Pulmonary artery endothelial cell (primary cell): Measurements from ENCODE around the gene PAK1. TPM values are rescaled to one million over a fixed set of nuclear protein-coding genes. Genes with fewer than 3 reads are reported as not detected.
"Not testable (repeated sequence)": the region's sequence is repeated elsewhere in the genome, so short reads cannot be mapped to it uniquely, and the experiment has no call there.

Experiments
- DNase-seq: peaks from one replicate; pipeline ENCODE4 v3.0.0-alpha.2; 2011; ENCODE audit warnings: low read depth, low spot score
- total RNA-seq: library from RNA; depleted of rRNA; stranded (reverse); fragments of >200 nt; gene quantifications from 2 replicates; pipeline ENCODE4 v1.2.3, GENCODE V29; 2014

The PAK1 gene
- total RNA-seq, 1 donor from 2014 or later = 1.3 TPM

DNA sequence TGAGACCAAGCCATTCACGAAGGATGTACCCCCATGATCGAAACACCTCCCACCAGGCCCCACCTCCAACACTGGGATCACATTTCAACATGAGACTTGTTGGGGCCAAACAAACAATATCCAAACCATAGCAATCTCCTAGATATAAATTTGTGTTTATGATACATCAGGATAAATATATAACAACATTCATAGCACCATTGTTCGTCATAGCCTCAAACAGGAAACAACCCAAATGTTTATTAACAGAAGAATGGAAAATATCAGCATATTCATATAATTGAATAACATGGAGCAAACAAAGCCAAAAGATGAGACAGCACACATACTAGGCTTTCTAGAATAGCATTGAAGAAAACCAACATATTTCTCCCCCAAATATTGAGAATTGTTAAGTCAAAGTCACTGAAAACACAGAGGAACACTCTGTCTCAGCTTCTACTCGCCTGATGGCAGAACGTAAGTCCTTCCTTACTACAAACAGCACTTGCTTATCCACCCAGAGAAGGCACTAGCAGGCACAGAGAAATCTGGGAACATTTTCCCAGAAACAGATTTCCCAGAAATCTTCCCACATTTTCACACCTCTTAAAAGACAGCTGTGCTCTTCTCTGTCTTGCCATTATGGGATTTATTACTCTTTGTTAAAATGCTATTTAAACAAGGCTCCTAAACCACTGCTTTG, 164.4 kb downstream of the PAK1 start:
- no peak for DNase-seq

DNA sequence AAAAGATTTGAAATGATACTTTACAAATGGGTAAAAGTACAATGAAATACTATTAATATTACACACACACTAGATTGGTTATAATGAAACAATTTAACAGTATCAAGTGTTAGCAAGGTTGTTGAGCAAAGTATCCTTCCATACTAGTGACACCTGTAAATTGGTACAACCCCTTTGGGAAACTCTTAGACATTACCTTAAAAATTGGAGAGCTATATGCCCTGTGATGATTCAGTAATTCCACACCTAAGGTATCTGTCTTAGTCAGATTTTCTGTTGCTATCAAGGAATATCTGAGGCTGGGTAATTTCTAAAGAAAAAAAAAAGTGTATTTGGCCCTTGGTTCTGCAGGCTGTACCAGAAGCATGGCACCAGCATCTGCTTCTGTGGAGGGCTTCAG, 165.1 kb downstream of the PAK1 start:
- no peak for DNase-seq

DNA sequence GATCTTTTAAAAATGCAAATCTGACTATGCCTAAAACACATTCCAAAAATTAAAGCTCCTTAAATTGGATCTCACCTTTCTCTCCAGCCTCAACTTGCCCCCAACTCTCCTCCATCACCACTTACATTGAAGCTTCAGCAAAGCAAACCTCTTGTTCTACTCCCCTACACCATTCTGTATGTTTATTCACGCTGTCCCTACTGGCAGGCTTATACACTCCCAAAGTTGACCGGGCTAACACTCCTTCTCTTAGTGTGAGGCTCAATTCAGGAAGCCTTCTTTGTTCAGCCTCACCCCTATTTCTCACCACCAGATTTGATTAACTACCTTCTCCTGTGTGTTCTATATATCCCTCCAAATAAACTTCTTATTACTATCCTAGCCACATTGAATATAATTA, 170.6 kb downstream of the PAK1 start:
- DNase-seq = no peak

DNA sequence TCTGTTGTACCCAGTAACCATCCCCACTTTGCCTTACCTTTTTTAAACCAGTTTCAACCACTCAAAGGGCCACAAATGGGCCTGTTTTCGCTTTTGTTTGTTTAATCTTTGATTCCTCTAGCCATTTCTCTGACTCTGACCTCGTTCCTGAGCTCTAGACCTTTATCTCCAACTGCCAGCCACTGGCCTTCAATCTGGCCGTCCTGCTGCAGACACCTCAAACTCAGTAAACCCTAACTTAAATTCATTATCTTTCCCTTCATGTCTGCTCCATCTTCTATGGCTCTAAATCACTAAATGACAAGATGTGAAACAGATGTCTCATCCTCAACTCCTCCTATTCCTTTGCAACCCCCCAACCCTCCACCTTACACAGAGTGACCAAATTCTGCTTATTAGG, 171.1 kb downstream of the PAK1 start:
- no peak for DNase-seq

DNA sequence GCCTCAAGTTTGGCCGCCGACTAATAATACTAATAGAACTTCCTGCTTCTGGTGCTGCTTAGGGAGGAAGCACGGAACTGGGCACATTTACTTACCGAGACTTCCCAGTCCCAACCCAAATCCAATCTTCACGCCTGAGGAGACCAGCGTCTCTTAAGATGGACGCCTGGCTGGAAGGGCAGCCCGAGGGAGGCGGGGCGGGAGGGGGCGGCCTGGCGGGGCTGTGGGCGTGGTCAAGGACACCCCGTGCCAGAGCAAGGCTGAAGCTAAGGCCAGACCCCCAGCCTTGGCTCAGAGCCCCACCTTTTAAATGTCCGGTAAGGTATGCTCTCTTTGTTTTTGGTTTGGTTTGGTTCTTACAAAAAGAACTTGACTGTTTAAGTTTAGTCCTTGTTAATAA, 172.4 kb downstream of the PAK1 start, which contains the start of gene GDPD4:
Gene GDPD4, minus strand, starts transcription at position 177 of the 400 bp plus-strand sequence. CDS start 16,549 bp downstream, outside the sequence.
- no peak for DNase-seq

DNA sequence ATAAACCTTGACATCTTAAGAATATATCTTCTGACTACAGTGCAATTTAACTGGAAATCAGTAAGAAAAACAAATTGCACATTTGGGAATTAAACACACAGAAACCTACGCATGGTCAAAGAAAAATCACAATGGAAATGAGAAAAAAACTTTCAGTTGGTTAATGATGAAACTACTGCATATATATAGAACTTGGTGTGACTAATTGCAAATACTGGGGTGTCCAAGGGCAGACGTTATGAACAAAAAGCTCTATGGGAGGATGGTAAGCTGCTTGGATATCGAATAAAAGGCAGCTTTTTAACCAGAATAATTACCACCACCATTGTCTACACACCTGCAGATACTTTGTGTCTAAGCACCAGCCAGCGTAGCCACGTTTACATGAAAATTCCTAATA, 173.2 kb downstream of the PAK1 start:
- no peak for DNase-seq

DNA sequence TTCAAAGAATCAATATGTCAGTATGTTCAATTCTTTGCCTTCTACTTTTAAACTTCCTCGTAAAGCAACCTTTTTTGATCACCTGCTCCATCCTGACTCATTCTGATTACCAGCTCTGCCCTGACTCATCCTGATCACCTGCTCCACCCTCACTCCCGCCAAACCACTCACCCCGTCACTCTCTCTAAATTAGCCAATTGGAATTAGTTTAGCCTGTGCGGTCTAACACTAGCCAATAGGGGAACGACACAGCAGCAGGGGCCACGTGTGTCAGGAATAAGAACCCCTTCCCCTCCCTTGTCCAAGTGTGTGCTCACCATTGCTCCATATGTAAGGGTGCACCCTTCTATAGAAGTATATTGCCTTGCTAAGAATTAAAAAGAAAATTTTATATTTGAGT, 173.9 kb downstream of the PAK1 start:
- not testable (repeated sequence) for DNase-seq

DNA sequence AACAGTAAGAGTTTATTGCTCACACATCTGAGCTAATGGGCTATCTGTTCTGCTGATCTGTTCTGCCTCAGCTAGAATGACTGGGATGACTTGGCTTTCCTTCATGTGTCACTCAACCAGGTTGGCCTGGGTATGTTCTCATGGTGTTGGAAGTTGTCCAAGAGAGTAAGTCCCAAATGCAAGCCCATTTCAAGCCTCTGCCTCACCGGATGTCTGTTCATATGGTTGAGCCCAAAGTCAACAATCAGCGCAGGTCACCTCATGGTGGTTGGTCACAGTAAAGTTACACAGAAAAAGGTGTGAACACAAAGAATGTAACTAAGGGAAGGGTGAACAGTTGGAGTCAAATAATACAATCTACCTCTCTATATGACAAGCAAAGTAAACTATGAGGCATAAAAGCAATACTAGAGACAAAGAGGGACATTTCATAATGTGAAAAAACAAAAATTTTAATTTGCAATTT, 174.3 kb downstream of the PAK1 start:
- DNase-seq = no peak

DNA sequence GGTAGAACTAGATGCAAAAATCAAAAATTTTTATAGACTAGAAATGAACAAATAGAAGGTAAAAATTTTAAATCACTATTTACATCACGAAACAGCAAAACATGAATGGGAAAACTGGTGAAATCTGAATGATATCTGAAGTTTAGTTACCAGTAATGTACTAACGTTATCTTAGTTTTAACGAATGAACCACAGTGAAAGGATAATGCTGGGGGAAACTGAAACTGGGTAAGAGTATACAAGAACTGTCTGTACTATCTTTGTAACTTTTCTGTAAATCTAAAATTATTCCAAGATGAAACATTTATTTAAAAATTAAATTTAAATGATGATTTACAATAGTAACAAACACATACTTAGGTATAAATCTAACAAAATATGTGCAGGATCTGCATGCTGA, 179.9 kb downstream of the PAK1 start:
- no peak for DNase-seq

DNA sequence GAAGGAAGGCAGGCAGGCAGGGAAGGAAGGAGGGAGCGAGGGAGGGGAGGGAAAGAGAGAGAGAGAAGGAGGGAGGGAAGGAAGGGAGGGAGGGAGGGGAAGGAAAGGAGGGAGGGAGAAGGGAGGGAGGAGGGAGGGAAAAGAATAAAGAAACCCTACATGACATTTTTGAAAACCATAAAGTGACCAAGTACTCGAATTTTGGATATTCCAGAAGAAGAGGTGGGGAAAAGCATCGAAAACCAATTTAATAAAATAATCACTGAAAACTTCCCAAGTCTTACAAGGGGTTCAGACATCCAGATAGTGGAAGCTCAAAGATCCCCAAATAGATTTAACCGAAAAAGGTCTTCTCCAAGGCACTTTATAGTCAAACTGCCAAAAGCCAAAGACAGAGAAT, 184.2 kb downstream of the PAK1 start:
- DNase-seq = no peak

DNA sequence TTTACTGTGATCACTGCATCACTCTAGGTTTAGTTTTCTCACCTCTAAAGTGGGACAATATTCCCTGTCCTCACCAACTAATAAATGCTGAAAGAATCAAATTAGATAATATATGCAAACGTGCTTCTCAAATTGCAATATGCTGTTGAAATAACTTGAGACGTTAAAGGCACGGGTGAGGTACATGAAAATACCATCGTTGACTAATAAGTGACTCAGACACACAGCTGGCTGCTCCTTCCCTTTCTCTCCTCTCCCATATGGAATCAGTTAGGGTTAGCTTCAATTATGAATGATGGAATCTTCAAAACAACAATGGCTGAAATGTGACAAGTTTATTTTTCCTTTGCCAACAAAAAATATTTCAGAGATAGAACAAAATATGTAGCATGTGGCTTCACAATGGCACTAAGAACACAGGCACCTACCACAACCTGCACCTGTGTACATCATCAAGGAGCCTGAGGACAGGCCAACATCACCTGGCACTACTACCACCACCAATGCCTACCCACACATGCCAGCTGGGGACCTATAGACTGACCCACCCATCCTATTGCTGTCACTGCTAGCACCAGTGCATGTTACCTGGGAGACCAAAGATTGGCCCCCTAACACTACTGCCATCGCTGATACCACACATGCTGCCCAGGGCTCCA, 186.2 kb downstream of the PAK1 start:
- no peak for DNase-seq

DNA sequence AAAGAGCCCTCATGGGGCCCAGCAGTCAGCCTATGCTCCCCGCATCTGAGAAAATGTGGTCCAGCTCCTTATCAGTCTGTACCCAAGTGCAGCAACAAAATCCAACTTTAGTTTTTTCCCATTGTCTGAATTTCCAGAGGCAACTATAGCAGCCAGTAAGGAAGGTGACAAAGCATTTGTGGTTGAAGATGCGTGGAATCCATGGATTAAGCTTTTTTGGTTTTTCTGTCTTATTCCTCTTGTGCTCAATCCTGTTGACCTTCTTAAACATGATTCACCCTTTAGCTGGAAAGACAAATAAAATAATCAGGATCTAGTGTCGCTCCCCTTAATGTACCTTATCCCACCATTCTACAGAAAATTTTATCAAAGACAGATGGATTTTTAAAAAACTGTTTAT, 186.8 kb downstream of the PAK1 start:
- no peak for DNase-seq

DNA sequence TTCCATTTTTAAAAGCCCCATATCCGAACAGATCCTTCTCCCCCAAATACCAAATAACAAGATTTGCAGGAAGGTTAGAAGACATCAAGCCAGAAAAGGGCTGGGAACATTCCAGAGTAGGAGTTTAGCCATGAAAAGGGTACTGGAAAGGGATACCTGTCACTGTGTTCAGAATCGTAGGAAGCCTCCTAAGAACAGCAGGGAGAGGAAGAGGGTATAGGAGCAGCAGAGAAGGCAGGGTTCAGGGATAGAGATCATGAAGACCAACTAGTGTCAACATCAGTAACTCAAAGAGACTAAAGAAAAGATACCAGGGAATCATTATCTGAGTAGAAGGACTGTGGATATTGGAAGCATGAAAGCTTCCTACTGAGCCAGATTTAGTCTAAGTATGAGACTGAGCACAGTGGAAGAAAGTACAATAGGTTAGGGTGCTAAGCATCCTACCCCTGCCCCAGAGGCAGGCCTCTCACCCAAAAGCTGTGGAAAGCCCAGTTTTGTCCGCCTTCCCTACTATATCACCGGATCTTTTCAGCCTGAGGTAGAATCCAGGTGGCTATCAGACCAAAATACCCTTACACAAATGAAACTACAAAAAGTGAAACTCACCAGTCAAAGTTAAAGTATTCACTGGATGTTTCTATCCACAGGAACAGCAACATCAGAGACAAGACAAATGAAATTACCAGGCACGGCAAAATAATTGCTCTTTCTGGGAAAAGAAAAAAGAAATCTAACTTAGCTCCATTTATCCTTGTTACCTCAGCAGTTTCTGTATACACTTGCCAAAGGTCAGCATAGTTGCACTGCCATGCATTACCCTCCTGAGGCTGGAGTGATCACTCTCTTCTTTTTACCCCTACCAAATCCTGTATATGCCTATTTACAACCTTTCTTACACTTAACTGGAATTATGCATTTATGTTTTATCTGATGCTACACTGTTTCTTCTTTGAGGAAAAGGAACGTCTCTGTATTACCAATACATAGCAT, 189.1 kb downstream of the PAK1 start:
- no peak for DNase-seq

DNA sequence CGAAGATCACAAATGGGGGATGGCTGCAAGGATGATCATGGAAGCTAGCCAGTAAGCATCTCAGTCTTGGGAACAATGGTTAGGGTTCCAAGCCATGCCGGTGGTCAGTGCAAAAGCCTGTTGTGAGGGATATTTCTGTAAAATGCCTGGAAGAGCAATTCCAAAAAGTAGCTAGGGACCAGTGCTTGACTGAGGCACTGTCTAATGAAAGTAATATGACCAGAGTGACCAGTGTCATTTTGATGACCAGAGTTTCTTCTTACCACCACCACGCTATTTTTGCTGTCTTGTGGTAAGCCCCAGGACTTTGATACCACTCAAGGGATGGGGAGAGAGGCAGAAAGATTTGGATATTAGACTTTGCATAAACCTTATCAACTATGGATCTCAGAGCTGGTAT, 190.8 kb downstream of the PAK1 start:
- no peak for DNase-seq

DNA sequence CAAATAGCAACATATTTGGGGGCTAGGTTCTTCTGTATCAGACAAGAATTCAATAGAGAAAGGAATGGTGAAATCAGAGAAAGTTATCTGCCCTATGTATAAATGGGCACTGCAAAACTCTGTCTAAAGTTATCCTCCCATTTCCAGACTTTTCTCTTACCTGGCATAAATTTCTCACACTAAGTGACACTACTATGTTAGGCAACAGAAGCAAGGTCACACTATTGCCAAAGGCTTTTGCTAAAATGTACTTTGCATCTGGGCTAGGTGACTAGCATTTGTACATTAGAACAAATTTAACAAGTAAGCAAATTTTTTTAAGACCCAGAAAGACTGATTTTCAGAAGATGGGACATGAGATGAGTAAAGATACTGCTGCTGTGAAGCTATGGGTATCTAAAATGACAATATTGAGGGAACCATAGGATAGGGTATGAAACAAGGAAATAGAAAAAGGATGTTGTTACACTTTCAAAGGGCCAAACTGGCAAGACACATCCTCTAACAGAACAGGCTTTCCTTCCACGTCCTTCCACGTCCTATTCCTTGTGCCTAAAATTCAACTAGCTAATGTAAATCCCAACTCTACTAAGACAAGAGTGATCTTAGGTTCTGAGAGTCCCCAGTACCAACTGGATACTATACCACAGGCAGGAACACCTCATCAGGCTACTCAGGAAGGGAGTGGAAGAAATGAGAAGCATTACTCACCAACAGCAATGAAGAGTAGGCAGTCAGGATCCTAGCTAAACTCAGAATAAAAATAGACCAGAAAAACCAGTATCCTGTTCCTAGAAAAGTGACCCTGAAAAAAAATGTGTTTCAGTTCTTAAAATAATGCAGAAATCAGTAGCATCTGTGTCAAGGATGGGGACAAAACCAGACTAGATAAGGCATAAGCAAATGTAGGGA, 195.0 kb downstream of the PAK1 start:
- no peak for DNase-seq

DNA sequence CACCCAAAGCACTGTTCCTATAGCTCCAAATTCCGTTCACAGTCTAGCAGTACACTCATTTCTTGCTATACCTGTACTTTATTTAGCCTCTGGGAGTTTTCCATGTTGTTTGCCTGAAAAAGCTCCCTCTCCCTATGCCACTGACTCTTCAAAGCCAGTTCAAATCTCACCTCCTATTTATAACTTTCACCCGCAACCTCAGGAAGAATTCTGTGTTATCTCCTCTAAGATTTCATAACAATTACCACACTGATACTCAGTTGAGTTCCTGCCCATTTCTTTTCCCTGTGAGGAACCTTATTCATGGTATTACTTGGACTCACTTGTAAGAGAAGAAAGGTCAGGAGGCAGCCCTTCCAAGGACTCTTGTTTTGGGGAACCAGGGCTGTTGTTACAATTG, 197.6 kb downstream of the PAK1 start:
- DNase-seq = no peak

Other genes with a start within 250 kb of the PAK1 start
- not detected in 2 replicates for gene GDPD4, start 172.4 kb downstream of the PAK1 start, total RNA-seq
- gene AQP11, start 115.9 kb upstream of the PAK1 start, total RNA-seq = 0.40 and 0.63 TPM in 2 replicates
- gene CLNS1A, start 163.7 kb upstream of the PAK1 start, total RNA-seq = 185 and 203 TPM in 2 replicates